NOMO-1 treated with DMSO at 0.1 percent for 48 hours (cell line): ENCODE results near the gene MSI2.

ENCODE experiments used
- DNase-seq: peaks from one replicate; lab custom pipeline; 2025; ENCODE audit not compliant: unreplicated experiment; lab: John Stamatoyannopoulos, UW

The MSI2 gene

GRCh38 chr17:57622683-57623433 lies 366.5 kb downstream of the MSI2 start:
- DNase-seq, result peak; percentile 87

DNA sequence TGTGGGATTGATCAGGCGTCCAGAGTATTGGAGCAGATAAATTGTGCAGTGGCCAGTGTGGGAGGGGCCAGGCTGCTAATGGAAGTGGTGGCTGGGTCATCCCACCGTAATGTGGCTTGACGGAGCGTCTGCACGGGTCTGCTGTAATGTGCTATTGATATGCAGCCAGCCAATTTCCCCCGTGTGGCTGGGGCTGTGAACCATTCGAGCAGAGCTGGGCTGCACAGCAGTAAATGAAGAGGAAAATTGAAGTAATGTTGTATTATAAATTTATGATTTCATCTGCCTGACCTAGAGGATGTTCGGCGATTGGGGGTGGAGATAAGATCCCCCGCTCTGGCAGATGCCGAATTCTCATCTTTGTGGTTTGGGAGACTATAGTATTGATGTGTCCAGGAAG lies 367.3 kb downstream of the MSI2 start:
- DNase-seq, result no peak

DNA sequence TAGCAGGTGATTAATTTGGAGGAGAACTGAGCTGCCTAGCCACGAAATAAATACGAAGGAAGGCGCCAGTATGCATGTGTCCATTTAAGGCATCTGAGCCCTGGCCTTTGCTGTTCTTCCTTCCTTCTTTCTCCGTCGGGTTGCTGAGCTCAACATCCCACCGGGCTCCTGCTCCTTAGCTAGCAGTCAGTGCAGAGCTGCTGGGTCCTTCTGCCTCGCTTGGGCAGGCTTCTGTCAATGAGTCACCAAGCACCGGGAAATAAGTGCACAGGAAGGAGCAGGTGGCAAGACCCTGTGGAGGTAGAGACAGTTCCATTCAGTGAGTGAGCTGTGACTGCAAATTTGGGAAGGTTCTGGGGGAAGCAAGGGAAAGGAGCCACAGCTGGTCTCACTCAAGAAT lies 368.1 kb downstream of the MSI2 start:
- DNase-seq, result no peak

GRCh38 chr17:57625511-57625910 lies 369.2 kb downstream of the MSI2 start:
- DNase-seq, result no peak

GRCh38 chr17:57625957-57626356 lies 369.6 kb downstream of the MSI2 start:
- no peak for DNase-seq

- no peak for DNase-seq
Measured at GRCh38 chr17:57626520-57627210, 370.3 kb downstream of the MSI2 start.

DNA sequence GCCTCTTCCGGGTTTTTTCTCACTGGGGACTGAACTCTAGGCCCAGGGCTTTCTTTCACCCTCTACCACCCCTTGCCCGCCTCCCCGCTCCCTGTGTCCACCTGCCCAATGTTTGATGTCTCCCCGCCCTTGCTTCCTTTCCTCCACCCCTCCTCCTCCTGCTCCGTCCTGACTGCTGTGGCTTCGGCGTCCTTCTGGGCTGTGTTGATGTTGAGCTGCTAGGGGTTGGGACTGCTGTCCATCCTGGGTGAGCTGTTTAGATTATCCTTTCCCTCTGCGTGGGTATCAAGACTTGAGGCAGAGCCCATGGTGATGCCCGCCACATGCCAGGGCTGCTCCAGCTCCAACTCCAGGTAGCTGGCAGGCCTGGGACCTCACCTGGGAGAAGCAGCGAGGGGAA lies 371.3 kb downstream of the MSI2 start:
- no peak for DNase-seq

DNA sequence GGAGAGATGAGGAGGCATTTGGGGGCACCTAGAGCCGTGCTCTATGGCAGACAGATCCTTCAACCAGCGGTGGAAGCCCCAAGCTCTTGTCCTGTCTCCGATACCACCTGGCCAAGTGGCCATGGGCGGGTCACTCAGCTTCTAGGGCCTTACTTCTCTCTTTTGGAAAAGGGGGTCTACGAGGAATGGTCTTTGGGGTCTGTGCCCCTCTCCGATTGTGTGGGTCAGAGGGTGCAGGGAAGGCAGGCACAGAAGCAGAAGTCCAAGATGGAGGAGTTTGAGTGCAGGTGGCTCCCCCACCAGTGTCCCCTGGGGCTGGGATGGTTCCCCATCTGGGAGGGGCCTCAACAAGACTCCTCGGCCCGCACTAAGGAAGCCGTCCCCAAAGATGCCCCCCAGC lies 372.1 kb downstream of the MSI2 start:
- no peak for DNase-seq

GRCh38 chr17:57629470-57629869 lies 373.1 kb downstream of the MSI2 start:
- DNase-seq, result peak; percentile 86

- DNase-seq, result no peak
Measured at GRCh38 chr17:57629886-57630285, 373.6 kb downstream of the MSI2 start.

DNA sequence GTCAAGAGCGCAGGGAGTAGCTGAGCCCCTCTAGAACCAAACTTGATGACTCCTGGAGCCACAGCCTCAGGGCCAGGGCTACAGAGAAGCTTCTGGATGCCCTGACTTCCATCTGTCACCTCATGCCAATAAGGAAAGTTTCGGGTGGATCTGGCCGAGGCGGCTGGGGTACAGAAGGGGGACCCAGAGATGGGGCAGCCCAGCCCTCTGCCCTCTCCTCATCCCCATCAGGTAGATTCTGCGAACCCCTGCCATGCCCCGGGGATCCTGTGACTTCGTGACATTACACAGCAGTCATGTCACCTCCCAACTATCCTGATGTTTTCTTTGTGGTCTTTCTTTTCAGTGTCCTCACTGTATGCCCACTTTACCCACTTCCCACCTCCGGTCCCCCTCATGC lies 374.4 kb downstream of the MSI2 start:
- no peak for DNase-seq

GRCh38 chr17:57631871-57632270 lies 375.5 kb downstream of the MSI2 start:
- no peak for DNase-seq

- DNase-seq, result no peak
Measured at GRCh38 chr17:57632294-57632693, 376.0 kb downstream of the MSI2 start.

GRCh38 chr17:57633236-57633635 lies 376.9 kb downstream of the MSI2 start:
- DNase-seq, result no peak

- peak; percentile 4 for DNase-seq
Measured at GRCh38 chr17:57634713-57635465, 378.6 kb downstream of the MSI2 start.

GRCh38 chr17:57636274-57636673 lies 380.0 kb downstream of the MSI2 start:
- DNase-seq, result no peak

DNA sequence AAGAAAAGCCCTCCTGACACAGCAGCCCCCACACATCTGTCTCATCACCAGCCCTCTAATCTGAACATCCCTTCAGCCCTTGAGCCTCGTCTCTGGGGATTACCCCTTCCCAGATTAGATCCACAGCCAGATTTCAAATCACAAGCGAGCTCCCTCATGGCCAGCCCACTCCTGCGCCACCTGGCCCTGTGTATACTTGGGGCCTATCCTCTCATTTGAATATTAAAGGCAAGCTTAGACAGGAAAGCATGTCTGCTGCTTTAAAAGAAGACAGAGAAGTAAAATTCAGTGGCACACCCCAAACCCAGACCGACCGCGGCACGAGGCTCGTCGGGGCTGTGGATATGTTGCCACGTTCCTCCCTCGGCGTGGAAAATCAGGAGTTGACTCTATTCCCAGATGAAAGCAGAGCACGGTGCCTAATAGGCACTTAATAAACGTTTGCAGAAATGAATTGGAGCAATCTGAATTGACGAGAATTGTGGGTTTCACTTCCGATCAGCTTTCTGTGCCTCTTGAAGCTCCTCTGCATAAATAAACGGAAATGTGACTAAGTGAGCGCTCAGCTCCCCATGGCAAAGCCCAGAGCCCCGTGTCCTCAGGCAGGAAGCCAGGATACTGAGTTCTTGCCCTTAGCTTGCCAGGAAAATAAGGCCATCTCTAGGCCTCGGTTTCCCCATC lies 380.8 kb downstream of the MSI2 start:
- peak; percentile 82 for DNase-seq

GRCh38 chr17:57637666-57638010 lies 381.3 kb downstream of the MSI2 start:
- DNase-seq, result no peak

GRCh38 chr17:57638284-57638683 lies 382.0 kb downstream of the MSI2 start:
- no peak for DNase-seq

- DNase-seq, result no peak
Measured at GRCh38 chr17:57639381-57639780, 383.1 kb downstream of the MSI2 start.

GRCh38 chr17:57640079-57640478 lies 383.8 kb downstream of the MSI2 start:
- DNase-seq, result no peak
